HG02852 (cell line): ENCODE measurements around the gene LGALS3.
"Not testable (repeated sequence)": the region's sequence is repeated elsewhere in the genome, so short reads cannot be mapped to it uniquely, and the experiment has no call there.

Experiments
- ATAC-seq: cut with Tn5 transposase; IDR thresholded peaks from one replicate; pipeline ENCODE4 v1.9.1; 2021; ENCODE audit warnings: mild to moderate bottlenecking, moderate library complexity; ENCODE audit not compliant: unreplicated experiment

LGALS3 gene

GRCh38 chr14:55129086-55129427 is at the start of gene LGALS3:
TSS of gene LGALS3 (plus strand) at chr14:55129252. CDS start at chr14:55137374, 8,122 bp downstream.
- peak; percentile 60 for ATAC-seq

- ATAC-seq, result not testable (repeated sequence)
Measured at GRCh38 chr14:55079961-55080360, 49.1 kb upstream of the LGALS3 start.

GRCh38 chr14:55084401-55085059 is 44.5 kb upstream of the LGALS3 start:
- no peak for ATAC-seq

- no peak for ATAC-seq
Measured at GRCh38 chr14:55085060-55085660, 43.9 kb upstream of the LGALS3 start.

- no peak for ATAC-seq
Measured at GRCh38 chr14:55086938-55087337, 42.1 kb upstream of the LGALS3 start.

- ATAC-seq, result no peak
Measured at GRCh38 chr14:55088356-55088755, 40.7 kb upstream of the LGALS3 start.

GRCh38 chr14:55092341-55092740 is 36.7 kb upstream of the LGALS3 start:
- ATAC-seq, result no peak

GRCh38 chr14:55094292-55095157 is 34.5 kb upstream of the LGALS3 start:
- ATAC-seq, result no peak

GRCh38 chr14:55097881-55098560 is 31.0 kb upstream of the LGALS3 start:
- ATAC-seq, result peak; percentile 77

- no peak for ATAC-seq
Measured at GRCh38 chr14:55098561-55098898, 30.5 kb upstream of the LGALS3 start.

- ATAC-seq, result no peak
Measured at GRCh38 chr14:55099756-55100155, 29.3 kb upstream of the LGALS3 start.

- ATAC-seq, result no peak
Measured at GRCh38 chr14:55101698-55102097, 27.4 kb upstream of the LGALS3 start.

- peak; percentile 44 for ATAC-seq
Measured at GRCh38 chr14:55102141-55102621, 26.9 kb upstream of the LGALS3 start.

- ATAC-seq, result peak; percentile 38
Measured at GRCh38 chr14:55103005-55103640, 25.9 kb upstream of the LGALS3 start.

GRCh38 chr14:55103971-55104954 is 24.8 kb upstream of the LGALS3 start:
- ATAC-seq, result no peak

- no peak for ATAC-seq
Measured at GRCh38 chr14:55105991-55106390, 23.1 kb upstream of the LGALS3 start.

GRCh38 chr14:55107766-55108554 is 21.1 kb upstream of the LGALS3 start:
- ATAC-seq, result peak; percentile 72

GRCh38 chr14:55109836-55110235 is 19.2 kb upstream of the LGALS3 start:
- no peak for ATAC-seq
